Stimulated activated CD4-positive, alpha-beta T cell treated with anti-CD3 and anti-CD28 coated beads, Interleukin-4, amount 100 ng/mL, for 24 hours (primary cell): Measurements from ENCODE around the gene YTHDC2.
A peak's percentile ranks its signal among the peaks of the same experiment; 100 is the strongest.

Experiments
- DNase-seq: peaks from one replicate; pipeline ENCODE4 v3.0.0-alpha.2; 2020

The YTHDC2 gene

GRCh38 chr5:113513384-113514288 lies at the start of gene YTHDC2:
Gene YTHDC2, plus strand, starts transcription at chr5:113513694. Its CDS starts 202 bp downstream, at chr5:113513896.
- DNase-seq: peak; percentile 87

GRCh38 chr5:113474100-113474728 lies 39.3 kb upstream of the YTHDC2 start:
- DNase-seq: no peak

- DNase-seq: no peak
Observed at GRCh38 chr5:113478691-113479090, 34.8 kb upstream of the YTHDC2 start.

GRCh38 chr5:113480243-113480642 lies 33.3 kb upstream of the YTHDC2 start:
- no peak for DNase-seq

- DNase-seq: no peak
Observed at GRCh38 chr5:113487416-113487780, 26.1 kb upstream of the YTHDC2 start.

GRCh38 chr5:113487781-113488644 lies 25.5 kb upstream of the YTHDC2 start, which contains the start of gene MCC:
Gene MCC, minus strand, starts transcription at chr5:113488453.
- DNase-seq: peak; percentile 42

- no peak for DNase-seq
Observed at GRCh38 chr5:113488645-113489184, 24.8 kb upstream of the YTHDC2 start.

- DNase-seq: no peak
Observed at GRCh38 chr5:113489299-113489698, 24.2 kb upstream of the YTHDC2 start.

GRCh38 chr5:113490317-113490716 lies 23.2 kb upstream of the YTHDC2 start:
- no peak for DNase-seq

- no peak for DNase-seq
Observed at GRCh38 chr5:113491022-113491421, 22.5 kb upstream of the YTHDC2 start.

- no peak for DNase-seq
Observed at GRCh38 chr5:113493446-113493845, 20.0 kb upstream of the YTHDC2 start.

- DNase-seq: no peak
Observed at GRCh38 chr5:113495422-113495841, 18.1 kb upstream of the YTHDC2 start.

- DNase-seq: no peak
Observed at GRCh38 chr5:113502073-113502472, 11.4 kb upstream of the YTHDC2 start.

GRCh38 chr5:113503146-113503545 lies 10.3 kb upstream of the YTHDC2 start:
- DNase-seq: no peak

GRCh38 chr5:113505181-113505580 lies 8.3 kb upstream of the YTHDC2 start:
- DNase-seq: no peak

GRCh38 chr5:113507601-113508000 lies 5.9 kb upstream of the YTHDC2 start:
- no peak for DNase-seq

- no peak for DNase-seq
Observed at GRCh38 chr5:113508756-113509155, 4.7 kb upstream of the YTHDC2 start.

GRCh38 chr5:113510836-113511451 lies 2.5 kb upstream of the YTHDC2 start:
- DNase-seq: no peak

- no peak for DNase-seq
Observed at GRCh38 chr5:113512341-113512740, 1.2 kb upstream of the YTHDC2 start.

GRCh38 chr5:113514289-113514635 lies 768 bp downstream of the YTHDC2 start:
- no peak for DNase-seq

- no peak for DNase-seq
Observed at GRCh38 chr5:113518884-113519283, 5.4 kb downstream of the YTHDC2 start.

- DNase-seq: no peak
Observed at GRCh38 chr5:113519412-113519811, 5.9 kb downstream of the YTHDC2 start.

GRCh38 chr5:113520429-113520828 lies 6.9 kb downstream of the YTHDC2 start:
- peak; percentile 22 for DNase-seq
